Measurements from ENCODE around the gene SMTNL1.

DNA sequence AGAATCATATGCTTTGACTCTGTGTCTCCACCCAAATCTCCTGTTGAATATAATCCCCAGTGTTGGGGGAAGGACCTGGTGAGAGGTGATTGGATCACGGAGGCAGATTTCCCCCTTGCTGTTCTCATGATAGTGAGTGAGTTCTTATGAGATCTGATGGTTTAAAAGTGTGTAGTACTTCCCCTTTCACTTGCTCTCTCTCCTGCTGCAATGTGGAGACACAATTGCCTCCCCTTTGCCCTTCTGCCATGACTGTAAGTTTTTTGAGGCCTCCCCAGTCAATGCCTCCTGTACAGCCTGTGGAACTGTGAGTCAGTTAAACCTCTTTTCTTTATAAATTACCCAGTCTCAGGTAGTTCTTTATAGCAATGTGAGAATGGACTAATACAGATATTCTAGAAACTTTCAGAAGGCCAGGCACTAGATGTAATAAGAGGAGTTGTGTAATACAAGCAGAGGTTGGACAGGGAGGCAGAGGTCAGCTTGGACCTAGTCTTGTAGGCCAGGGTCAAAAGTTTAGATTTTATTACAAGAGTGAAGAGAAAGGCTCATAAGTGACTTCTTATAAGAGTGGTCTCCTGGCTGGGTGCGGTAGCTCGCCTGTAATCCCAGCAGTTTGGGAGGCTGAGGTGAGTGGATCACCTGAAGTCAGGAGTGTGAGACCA, 50.8 kb downstream of the SMTNL1 start:
- TF ChIP-seq, protein P1, sequence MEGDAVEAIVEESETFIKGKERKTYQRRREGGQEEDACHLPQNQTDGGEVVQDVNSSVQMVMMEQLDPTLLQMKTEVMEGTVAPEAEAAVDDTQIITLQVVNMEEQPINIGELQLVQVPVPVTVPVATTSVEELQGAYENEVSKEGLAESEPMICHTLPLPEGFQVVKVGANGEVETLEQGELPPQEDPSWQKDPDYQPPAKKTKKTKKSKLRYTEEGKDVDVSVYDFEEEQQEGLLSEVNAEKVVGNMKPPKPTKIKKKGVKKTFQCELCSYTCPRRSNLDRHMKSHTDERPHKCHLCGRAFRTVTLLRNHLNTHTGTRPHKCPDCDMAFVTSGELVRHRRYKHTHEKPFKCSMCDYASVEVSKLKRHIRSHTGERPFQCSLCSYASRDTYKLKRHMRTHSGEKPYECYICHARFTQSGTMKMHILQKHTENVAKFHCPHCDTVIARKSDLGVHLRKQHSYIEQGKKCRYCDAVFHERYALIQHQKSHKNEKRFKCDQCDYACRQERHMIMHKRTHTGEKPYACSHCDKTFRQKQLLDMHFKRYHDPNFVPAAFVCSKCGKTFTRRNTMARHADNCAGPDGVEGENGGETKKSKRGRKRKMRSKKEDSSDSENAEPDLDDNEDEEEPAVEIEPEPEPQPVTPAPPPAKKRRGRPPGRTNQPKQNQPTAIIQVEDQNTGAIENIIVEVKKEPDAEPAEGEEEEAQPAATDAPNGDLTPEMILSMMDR (IDR thresholded peaks at IDR 0.05), result no peak
- TF ChIP-seq POLR2A (IDR thresholded peaks at IDR 0.05), result no peak
